ENCODE data around the gene TRANK1.
A peak's percentile ranks its signal among the peaks of the same experiment; 100 is the strongest.

The TRANK1 gene

GRCh38 chr3:36803091-36803791 lies 141.6 kb downstream of the TRANK1 start:
- H3K4me3 ChIP-seq (ENCODE audit: low read depth, low read length): no peak overlapping the region
- in situ Hi-C loops (cut with HindIII; ENCODE audit: low sequenced_read_pairs): no loop called here
- no peak for TF ChIP-seq CTCF (IDR thresholded peaks at IDR 0.05; ENCODE audit: low read depth, low read length, missing control alignments)
- DNase-seq (ENCODE audit: low read depth): no peak

GRCh38 chr3:36800533-36801116 lies 144.2 kb downstream of the TRANK1 start:
- in situ Hi-C loops (cut with HindIII; ENCODE audit: low sequenced_read_pairs): no loop called here
- DNase-seq (ENCODE audit: low read depth): no peak
- no peak for TF ChIP-seq CTCF (IDR thresholded peaks at IDR 0.05; ENCODE audit: low read depth, low read length, missing control alignments)
- no peak overlapping the region for H3K4me3 ChIP-seq (ENCODE audit: low read depth, low read length)

- in situ Hi-C loops (cut with HindIII; ENCODE audit: low sequenced_read_pairs): no loop called here
- no peak for DNase-seq (ENCODE audit: low read depth)
- no peak overlapping the region for H3K4me3 ChIP-seq (ENCODE audit: low read depth, low read length)
- TF ChIP-seq CTCF (IDR thresholded peaks at IDR 0.05; ENCODE audit: low read depth, low read length, missing control alignments): no peak
Observed at GRCh38 chr3:36796881-36797280, 148.0 kb downstream of the TRANK1 start.

- DNase-seq (ENCODE audit: low read depth): no peak
- in situ Hi-C loops (cut with HindIII; ENCODE audit: low sequenced_read_pairs): no loop called here
- TF ChIP-seq CTCF (IDR thresholded peaks at IDR 0.05; ENCODE audit: low read depth, low read length, missing control alignments): no peak
- no peak overlapping the region for H3K4me3 ChIP-seq (ENCODE audit: low read depth, low read length)
Observed at GRCh38 chr3:36796161-36796560, 148.7 kb downstream of the TRANK1 start.

- in situ Hi-C loops (cut with HindIII; ENCODE audit: low sequenced_read_pairs): no loop called here
- no peak for TF ChIP-seq CTCF (IDR thresholded peaks at IDR 0.05; ENCODE audit: low read depth, low read length, missing control alignments)
- DNase-seq (ENCODE audit: low read depth): no peak
- no peak overlapping the region for H3K4me3 ChIP-seq (ENCODE audit: low read depth, low read length)
Observed at GRCh38 chr3:36795622-36796021, 149.2 kb downstream of the TRANK1 start.

- peak; percentile 57 for TF ChIP-seq CTCF (IDR thresholded peaks at IDR 0.05; ENCODE audit: low read depth, low read length, missing control alignments)
- in situ Hi-C loops (cut with HindIII; ENCODE audit: low sequenced_read_pairs): loop anchor here (5.0 kb wide), 1 partner anchor 35 kb away; no protein-coding TSS in a partner anchor
- no peak for DNase-seq (ENCODE audit: low read depth)
- H3K4me3 ChIP-seq (ENCODE audit: low read depth, low read length): no peak overlapping the region
Observed at GRCh38 chr3:36792342-36792741, 152.5 kb downstream of the TRANK1 start.
